Keratinocyte (primary cell): ENCODE measurements around the gene USP53. TPM values are rescaled to one million over a fixed set of nuclear protein-coding genes. Genes with fewer than 3 reads are reported as not detected.

Source experiments
- DNase-seq: peaks from one replicate; pipeline ENCODE4 v3.0.0-alpha.2; 2011; ENCODE audit warnings: low read depth, missing footprints, low spot score
- FAIRE-seq: peaks from 2 replicates; lab custom pipeline; 2011; peaks lifted over from hg19 to GRCh38; lab: Jason Lieb, UNC
- H2AFZ ChIP-seq: 2 replicates; pipeline ENCODE4 v1.6.0; 2012; ENCODE audit warnings: low read length, control low read depth, inconsistent platforms; ENCODE audit not compliant: control insufficient read depth
- H3K27ac ChIP-seq: 2 replicates; pipeline ENCODE4 v1.5.1; 2011; ENCODE audit warnings: low read length; ENCODE audit not compliant: control insufficient read depth, insufficient read depth
- H3K27me3 ChIP-seq: 3 replicates; pipeline ENCODE4 v1.6.0; 2011; ENCODE audit warnings: low read length; ENCODE audit not compliant: control insufficient read depth, insufficient read depth; ENCODE audit errors: extremely low read depth
- H3K36me3 ChIP-seq, 2 experiments: 2 replicates in 1 of 2; 3 replicates in 1 of 2; pipeline ENCODE4 v1.5.1; 2011; ENCODE audit warnings: low read length in 2 of 2, mild to moderate bottlenecking in 1 of 2; ENCODE audit not compliant: control insufficient read depth in 2 of 2, insufficient read depth in 2 of 2; ENCODE audit errors: extremely low read depth in 1 of 2
- H3K4me1 ChIP-seq: 3 replicates; pipeline ENCODE4 v1.5.1; 2011; ENCODE audit warnings: low read length; ENCODE audit not compliant: control insufficient read depth, insufficient read depth; ENCODE audit errors: extremely low read depth
- H3K4me2 ChIP-seq: 3 replicates; pipeline ENCODE4 v1.6.0; 2011; ENCODE audit warnings: low read depth, low read length; ENCODE audit not compliant: control insufficient read depth, insufficient read depth; ENCODE audit errors: extremely low read depth
- H3K4me3 ChIP-seq, 3 experiments: fragments of 200-600 bp in 1 of 3; sonication (generic) in 1 of 3; 2 replicates in 2 of 3; 3 replicates in 1 of 3; pipeline ENCODE4 v1.5.1; 2011 to 2016; ENCODE audit warnings: low read length in 3 of 3, mild to moderate bottlenecking in 3 of 3, control low read depth in 2 of 3, inconsistent platforms in 1 of 3, low read depth in 1 of 3, mixed read lengths in 1 of 3, mixed run types in 1 of 3, moderate library complexity in 1 of 3; ENCODE audit not compliant: control insufficient read depth in 2 of 3, insufficient read depth in 2 of 3; ENCODE audit errors: extremely low read depth in 1 of 3
- H3K79me2 ChIP-seq: 2 replicates; pipeline ENCODE4 v1.6.0; 2012; ENCODE audit warnings: low read length; ENCODE audit not compliant: control insufficient read depth, insufficient read depth
- H3K9ac ChIP-seq: 3 replicates; pipeline ENCODE4 v1.6.0; 2011; ENCODE audit warnings: low read length; ENCODE audit not compliant: control insufficient read depth, insufficient read depth; ENCODE audit errors: extremely low read depth
- H3K9me1 ChIP-seq: 3 replicates; pipeline ENCODE4 v1.6.0; 2011; ENCODE audit warnings: low read length; ENCODE audit not compliant: control insufficient read depth, insufficient read depth; ENCODE audit errors: extremely low read depth
- H3K9me3 ChIP-seq: 2 replicates; pipeline ENCODE4 v1.5.1; 2012; ENCODE audit warnings: low read depth, low read length; ENCODE audit not compliant: control insufficient read depth
- H4K20me1 ChIP-seq: 3 replicates; pipeline ENCODE4 v1.6.0; 2011; ENCODE audit warnings: low read length; ENCODE audit not compliant: control insufficient read depth, insufficient read depth; ENCODE audit errors: extremely low read depth
- EZH2 ChIP-seq: IDR thresholded peaks from one replicate; pipeline ENCODE4 v1.6.1; 2012; ENCODE audit warnings: inconsistent platforms, mild to moderate bottlenecking, low read length, moderate library complexity
- dilution Hi-C: fragments of 300-500 bp; cut with MboI; formaldehyde crosslinking; loops from one replicate; pipeline ENCODE4 v1.7.0; 2020; ENCODE audit warnings: low sequenced_read_pairs; ENCODE audit not compliant: extremely low pct_ligation_motif_present
- polyA plus RNA-seq, 5 experiments: library from polyadenylated mRNA; depleted of rRNA in 3 of 5; stranded (reverse) in 3 of 5; stranded (forward) in 1 of 5; unstranded in 1 of 5; fragments of >200 nt; gene quantifications; 1 replicate in 1 of 5; 2 replicates in 3 of 5; 3 replicates in 1 of 5; pipeline versions ENCODE4 v1.2.1 to v1.2.3, GENCODE V29; 2011 to 2012; ENCODE audit warnings: missing spikeins in 2 of 5, low read depth in 1 of 5, low replicate concordance in 1 of 5
- TF ChIP-seq, protein P1 (sequence below), 3 experiments: IDR thresholded peaks in 1 of 3; conservative IDR thresholded peaks in 1 of 3; optimal IDR thresholded peaks in 1 of 3; 2 replicates in 2 of 3; 3 replicates in 1 of 3; pipeline versions ENCODE3 to v1.5.1; 2011; ENCODE audit warnings: low read length in 3 of 3, mild to moderate bottlenecking in 3 of 3, moderate library complexity in 2 of 3, control low read depth in 1 of 3, inconsistent platforms in 1 of 3; ENCODE audit not compliant: insufficient read depth in 2 of 3; ENCODE audit errors: extremely low read depth in 1 of 3

USP53 gene
- polyA plus RNA-seq, 1 donor (not counting 4 experiments of a cell fraction or from before 2014, with no cell fraction given) = 29.0 TPM

DNA sequence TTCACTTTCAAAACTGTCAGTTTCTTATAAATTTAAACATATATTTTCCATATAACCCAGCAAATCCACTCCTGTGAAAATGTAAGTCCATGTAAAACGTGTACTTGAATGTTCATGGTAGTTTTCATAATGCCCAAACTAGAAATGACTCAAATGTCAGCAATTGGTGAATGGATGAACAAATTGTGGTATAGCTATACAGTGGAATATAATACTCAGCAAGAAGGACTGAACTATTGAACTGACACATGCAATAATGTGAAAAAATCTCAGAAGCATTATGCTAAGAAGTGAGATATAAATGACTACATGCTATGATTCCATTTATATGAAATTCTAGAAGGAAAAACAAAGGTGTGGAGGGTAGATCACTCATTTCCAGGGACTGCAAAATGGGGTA is 52.2 kb downstream of the USP53 start:
- H4K20me1 ChIP-seq = no peaks in the 10 kb centered on the region
- no peaks in the 10 kb centered on the region for H3K9me1 ChIP-seq
- dilution Hi-C loops = no loop called here
- DNase-seq = no peak
- H3K4me3 ChIP-seq = no peak overlapping the region
- H3K4me1 ChIP-seq = no peaks in the 10 kb centered on the region
- H3K27ac ChIP-seq = no peak overlapping the region
- FAIRE-seq = no peak
- H3K27me3 ChIP-seq = no peaks in the 10 kb centered on the region
- no peak overlapping the region for H3K4me2 ChIP-seq
- H3K9me3 ChIP-seq = no peaks in the 10 kb centered on the region
- H3K9ac ChIP-seq = no peak overlapping the region
- TF ChIP-seq EZH2 = no peak
- TF ChIP-seq, protein P1, sequence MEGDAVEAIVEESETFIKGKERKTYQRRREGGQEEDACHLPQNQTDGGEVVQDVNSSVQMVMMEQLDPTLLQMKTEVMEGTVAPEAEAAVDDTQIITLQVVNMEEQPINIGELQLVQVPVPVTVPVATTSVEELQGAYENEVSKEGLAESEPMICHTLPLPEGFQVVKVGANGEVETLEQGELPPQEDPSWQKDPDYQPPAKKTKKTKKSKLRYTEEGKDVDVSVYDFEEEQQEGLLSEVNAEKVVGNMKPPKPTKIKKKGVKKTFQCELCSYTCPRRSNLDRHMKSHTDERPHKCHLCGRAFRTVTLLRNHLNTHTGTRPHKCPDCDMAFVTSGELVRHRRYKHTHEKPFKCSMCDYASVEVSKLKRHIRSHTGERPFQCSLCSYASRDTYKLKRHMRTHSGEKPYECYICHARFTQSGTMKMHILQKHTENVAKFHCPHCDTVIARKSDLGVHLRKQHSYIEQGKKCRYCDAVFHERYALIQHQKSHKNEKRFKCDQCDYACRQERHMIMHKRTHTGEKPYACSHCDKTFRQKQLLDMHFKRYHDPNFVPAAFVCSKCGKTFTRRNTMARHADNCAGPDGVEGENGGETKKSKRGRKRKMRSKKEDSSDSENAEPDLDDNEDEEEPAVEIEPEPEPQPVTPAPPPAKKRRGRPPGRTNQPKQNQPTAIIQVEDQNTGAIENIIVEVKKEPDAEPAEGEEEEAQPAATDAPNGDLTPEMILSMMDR (optimal IDR thresholded peaks at IDR 0.05 in 1 of 3, IDR thresholded peaks at IDR 0.05 in 1 of 3, conservative IDR thresholded peaks at IDR 0.05 in 1 of 3; ENCODE audit: extremely low read depth in 1 of 3, insufficient read depth in 2 of 3, low read length in 3 of 3) = no peak
- H3K36me3 ChIP-seq = peaks cover 7 to 18% of the 10 kb centered on the region in 2 experiments
- no peaks in the 10 kb centered on the region for H3K79me2 ChIP-seq
- no peak overlapping the region for H2AFZ ChIP-seq

DNA sequence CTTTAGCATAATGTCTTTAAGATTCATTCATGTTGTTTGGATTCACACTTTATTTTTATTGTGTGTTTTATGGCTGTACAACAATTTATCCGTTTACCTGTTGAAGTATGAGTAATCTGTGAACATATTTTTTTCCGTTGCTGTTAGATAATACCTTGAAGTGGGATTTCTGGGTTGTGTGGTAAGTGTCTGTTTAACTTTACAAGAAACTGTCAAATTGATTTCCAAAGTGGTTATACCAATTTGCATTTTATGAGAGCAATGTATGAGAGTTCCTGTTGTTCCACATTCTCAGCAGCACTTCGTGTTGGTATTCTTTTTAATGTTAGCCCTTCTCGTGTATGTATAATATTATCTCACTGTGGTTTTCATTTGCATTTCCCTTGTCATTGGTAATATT is 53.6 kb downstream of the USP53 start:
- Histone ChIP-seq H3K9ac (no peak overlapping the region), H3K9me1 (no peaks in the 10 kb centered on the region), H3K4me3 (no peak overlapping the region), H3K4me1 (no peaks in the 10 kb centered on the region), H3K27me3 (no peaks in the 10 kb centered on the region), H3K9me3 (no peaks in the 10 kb centered on the region), H3K79me2 (no peaks in the 10 kb centered on the region), H2AFZ (no peak overlapping the region), H3K4me2 (no peak overlapping the region), H4K20me1 (no peaks in the 10 kb centered on the region), H3K27ac (no peak overlapping the region), H3K36me3 (peaks cover 7 to 14% of the 10 kb centered on the region in 2 experiments)
- no peak for TF ChIP-seq EZH2
- TF ChIP-seq, protein P1 (optimal IDR thresholded peaks at IDR 0.05 in 1 of 3, IDR thresholded peaks at IDR 0.05 in 1 of 3, conservative IDR thresholded peaks at IDR 0.05 in 1 of 3; ENCODE audit: extremely low read depth in 1 of 3, insufficient read depth in 2 of 3, low read length in 3 of 3) = no peak
- DNase-seq = no peak
- FAIRE-seq = no peak
- dilution Hi-C loops = no loop called here
